ENCODE measurements around the gene RPS27. TPM values are rescaled to one million over a fixed set of nuclear protein-coding genes. Genes with fewer than 3 reads are reported as not detected.
A peak's percentile ranks its signal among the peaks of the same experiment; 100 is the strongest.

Gene RPS27
- total and polyA plus RNA-seq, 4 donors: 452 to 3,145 (median 1,349) TPM

GRCh38 chr1:153958961-153959260 lies 31.7 kb upstream of the RPS27 start:
- DNase-seq (ENCODE audit: low spot score): no peak
- Histone ChIP-seq H3K27ac (ENCODE audit: low read depth in 1 of 2, low read length in 2 of 2) (peak overlapping the region; percentile 14 to 91), H3K9ac (ENCODE audit: low read depth in 1 of 2, low read length in 2 of 2) (no peak overlapping the region), H3K9me3 (ENCODE audit: control insufficient read depth in 4 of 4, low read length in 3 of 4) (no peaks in the 10 kb centered on the region), H3K36me3 (ENCODE audit: control insufficient read depth in 4 of 4, insufficient read depth in 3 of 4, low read depth in 1 of 4, low read length in 3 of 4) (peaks cover 0 to 8% (median 1%) of the 10 kb centered on the region in 4 donors), H3K4me1 (ENCODE audit: control insufficient read depth in 4 of 4, insufficient read depth in 4 of 4, low read length in 3 of 4) (peaks cover 11 to 63% (median 51%) of the 10 kb centered on the region in 4 donors), H3K27me3 (ENCODE audit: control insufficient read depth in 4 of 4, insufficient read depth in 4 of 4, low read length in 3 of 4) (no peaks in the 10 kb centered on the region), H3K4me3 (ENCODE audit: low read depth in 1 of 3, low read length in 3 of 3) (peak overlapping the region in 1 of 3 donors; percentile 12)
- 20% methylated on average over 4 of the region's 4 CpGs for WGBS
- no peak for TF ChIP-seq ZBTB33 (IDR thresholded peaks at IDR 0.05)
- no peak for TF ChIP-seq FOXA1 (IDR thresholded peaks at IDR 0.05)
- TF ChIP-seq GABPA (IDR thresholded peaks at IDR 0.05 in 1 of 2, conservative IDR thresholded peaks at IDR 0.05 in 1 of 2): no peak
- no peak for TF ChIP-seq MAX (IDR thresholded peaks at IDR 0.05)
- no peak for TF ChIP-seq HNF4A (conservative IDR thresholded peaks at IDR 0.05)
- TF ChIP-seq SP1 (IDR thresholded peaks at IDR 0.05): no peak
- TF ChIP-seq, protein P1, sequence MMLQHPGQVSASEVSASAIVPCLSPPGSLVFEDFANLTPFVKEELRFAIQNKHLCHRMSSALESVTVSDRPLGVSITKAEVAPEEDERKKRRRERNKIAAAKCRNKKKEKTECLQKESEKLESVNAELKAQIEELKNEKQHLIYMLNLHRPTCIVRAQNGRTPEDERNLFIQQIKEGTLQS (IDR thresholded peaks at IDR 0.05): no peak
- TF ChIP-seq HNF4G (IDR thresholded peaks at IDR 0.05): no peak
- no peak for TF ChIP-seq JUND (IDR thresholded peaks at IDR 0.05)
- TF ChIP-seq RXRA (IDR thresholded peaks at IDR 0.05): no peak
- TF ChIP-seq FOXA2 (IDR thresholded peaks at IDR 0.05): no peak
- TF ChIP-seq, protein P2, sequence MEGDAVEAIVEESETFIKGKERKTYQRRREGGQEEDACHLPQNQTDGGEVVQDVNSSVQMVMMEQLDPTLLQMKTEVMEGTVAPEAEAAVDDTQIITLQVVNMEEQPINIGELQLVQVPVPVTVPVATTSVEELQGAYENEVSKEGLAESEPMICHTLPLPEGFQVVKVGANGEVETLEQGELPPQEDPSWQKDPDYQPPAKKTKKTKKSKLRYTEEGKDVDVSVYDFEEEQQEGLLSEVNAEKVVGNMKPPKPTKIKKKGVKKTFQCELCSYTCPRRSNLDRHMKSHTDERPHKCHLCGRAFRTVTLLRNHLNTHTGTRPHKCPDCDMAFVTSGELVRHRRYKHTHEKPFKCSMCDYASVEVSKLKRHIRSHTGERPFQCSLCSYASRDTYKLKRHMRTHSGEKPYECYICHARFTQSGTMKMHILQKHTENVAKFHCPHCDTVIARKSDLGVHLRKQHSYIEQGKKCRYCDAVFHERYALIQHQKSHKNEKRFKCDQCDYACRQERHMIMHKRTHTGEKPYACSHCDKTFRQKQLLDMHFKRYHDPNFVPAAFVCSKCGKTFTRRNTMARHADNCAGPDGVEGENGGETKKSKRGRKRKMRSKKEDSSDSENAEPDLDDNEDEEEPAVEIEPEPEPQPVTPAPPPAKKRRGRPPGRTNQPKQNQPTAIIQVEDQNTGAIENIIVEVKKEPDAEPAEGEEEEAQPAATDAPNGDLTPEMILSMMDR (IDR thresholded peaks at IDR 0.05; ENCODE audit: low read depth, low read length, missing input control): no peak
- no peak for TF ChIP-seq TAF1 (conservative IDR thresholded peaks at IDR 0.05)
- no peak for TF ChIP-seq NR2F2 (IDR thresholded peaks at IDR 0.05)
- TF ChIP-seq, protein P3, sequence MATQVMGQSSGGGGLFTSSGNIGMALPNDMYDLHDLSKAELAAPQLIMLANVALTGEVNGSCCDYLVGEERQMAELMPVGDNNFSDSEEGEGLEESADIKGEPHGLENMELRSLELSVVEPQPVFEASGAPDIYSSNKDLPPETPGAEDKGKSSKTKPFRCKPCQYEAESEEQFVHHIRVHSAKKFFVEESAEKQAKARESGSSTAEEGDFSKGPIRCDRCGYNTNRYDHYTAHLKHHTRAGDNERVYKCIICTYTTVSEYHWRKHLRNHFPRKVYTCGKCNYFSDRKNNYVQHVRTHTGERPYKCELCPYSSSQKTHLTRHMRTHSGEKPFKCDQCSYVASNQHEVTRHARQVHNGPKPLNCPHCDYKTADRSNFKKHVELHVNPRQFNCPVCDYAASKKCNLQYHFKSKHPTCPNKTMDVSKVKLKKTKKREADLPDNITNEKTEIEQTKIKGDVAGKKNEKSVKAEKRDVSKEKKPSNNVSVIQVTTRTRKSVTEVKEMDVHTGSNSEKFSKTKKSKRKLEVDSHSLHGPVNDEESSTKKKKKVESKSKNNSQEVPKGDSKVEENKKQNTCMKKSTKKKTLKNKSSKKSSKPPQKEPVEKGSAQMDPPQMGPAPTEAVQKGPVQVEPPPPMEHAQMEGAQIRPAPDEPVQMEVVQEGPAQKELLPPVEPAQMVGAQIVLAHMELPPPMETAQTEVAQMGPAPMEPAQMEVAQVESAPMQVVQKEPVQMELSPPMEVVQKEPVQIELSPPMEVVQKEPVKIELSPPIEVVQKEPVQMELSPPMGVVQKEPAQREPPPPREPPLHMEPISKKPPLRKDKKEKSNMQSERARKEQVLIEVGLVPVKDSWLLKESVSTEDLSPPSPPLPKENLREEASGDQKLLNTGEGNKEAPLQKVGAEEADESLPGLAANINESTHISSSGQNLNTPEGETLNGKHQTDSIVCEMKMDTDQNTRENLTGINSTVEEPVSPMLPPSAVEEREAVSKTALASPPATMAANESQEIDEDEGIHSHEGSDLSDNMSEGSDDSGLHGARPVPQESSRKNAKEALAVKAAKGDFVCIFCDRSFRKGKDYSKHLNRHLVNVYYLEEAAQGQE (IDR thresholded peaks at IDR 0.05): no peak
- TF ChIP-seq RAD21 (IDR thresholded peaks at IDR 0.05): no peak
- no peak for TF ChIP-seq EGR1 (IDR thresholded peaks at IDR 0.05; ENCODE audit: low read depth in 2 of 2)
- TF ChIP-seq YY1 (IDR thresholded peaks at IDR 0.05): no peak

Measured in liver (tissue), 9 donors.